HG03103 (cell line): ENCODE results near the gene NF1.
"Not testable (repeated sequence)": the region's sequence is repeated elsewhere in the genome, so short reads cannot be mapped to it uniquely, and the experiment has no call there.

ENCODE experiments used
- ATAC-seq: cut with Tn5 transposase; IDR thresholded peaks from one replicate; pipeline ENCODE4 v1.9.1; 2021; ENCODE audit warnings: low read depth; ENCODE audit not compliant: unreplicated experiment

Gene NF1

GRCh38 chr17:31094600-31095235 is at the start of gene NF1:
Gene NF1 (plus strand): TSS chr17:31094977. CDS start chr17:31095310, 333 bp downstream.
- peak; percentile 65 for ATAC-seq

- ATAC-seq, result not testable (repeated sequence)
These were observed 47.8 kb upstream of the NF1 start for GRCh38 chr17:31046856-31047425.

- no peak for ATAC-seq
These were observed 46.6 kb upstream of the NF1 start for GRCh38 chr17:31048142-31048541.

- no peak for ATAC-seq
These were observed 46.0 kb upstream of the NF1 start for GRCh38 chr17:31048780-31049179.

- ATAC-seq, result no peak
These were observed 43.8 kb upstream of the NF1 start for GRCh38 chr17:31050948-31051347.

GRCh38 chr17:31051506-31051905 is 43.3 kb upstream of the NF1 start:
- ATAC-seq, result no peak

GRCh38 chr17:31052187-31052889 is 42.4 kb upstream of the NF1 start:
- no peak for ATAC-seq

- no peak for ATAC-seq
These were observed 41.7 kb upstream of the NF1 start for GRCh38 chr17:31053071-31053470.

GRCh38 chr17:31054761-31055160 is 40.0 kb upstream of the NF1 start:
- ATAC-seq, result no peak

- ATAC-seq, result no peak
These were observed 35.8 kb upstream of the NF1 start for GRCh38 chr17:31058976-31059375.

GRCh38 chr17:31060791-31061550 is 33.8 kb upstream of the NF1 start:
- ATAC-seq, result no peak

- ATAC-seq, result no peak
These were observed 33.1 kb upstream of the NF1 start for GRCh38 chr17:31061678-31062077.

- no peak for ATAC-seq
These were observed 32.4 kb upstream of the NF1 start for GRCh38 chr17:31062346-31062745.

GRCh38 chr17:31064707-31065106 is 30.1 kb upstream of the NF1 start:
- ATAC-seq, result no peak

GRCh38 chr17:31067691-31068184 is 27.0 kb upstream of the NF1 start:
- ATAC-seq, result no peak

- ATAC-seq, result no peak
These were observed 26.5 kb upstream of the NF1 start for GRCh38 chr17:31068291-31068690.

GRCh38 chr17:31072186-31072585 is 22.6 kb upstream of the NF1 start:
- ATAC-seq, result no peak

GRCh38 chr17:31073411-31073810 is 21.4 kb upstream of the NF1 start:
- no peak for ATAC-seq

GRCh38 chr17:31074772-31075555 is 19.8 kb upstream of the NF1 start:
- ATAC-seq, result no peak

- ATAC-seq, result no peak
These were observed 16.5 kb upstream of the NF1 start for GRCh38 chr17:31078290-31078689.
